HG02642 (cell line): Measurements from ENCODE around the gene HOXA7.

ENCODE experiments used
- ATAC-seq: cut with Tn5 transposase; IDR thresholded peaks from one replicate; pipeline ENCODE4 v1.9.1; 2021; ENCODE audit warnings: mild to moderate bottlenecking; ENCODE audit not compliant: unreplicated experiment, poor library complexity

Gene HOXA7

GRCh38 chr7:27194002-27194352 lies 37.5 kb upstream of the HOXA7 start:
- no peak for ATAC-seq

- no peak for ATAC-seq
Measured at GRCh38 chr7:27193335-27194001, 37.0 kb upstream of the HOXA7 start.

GRCh38 chr7:27192546-27193334 lies 36.3 kb upstream of the HOXA7 start:
- ATAC-seq, result no peak

GRCh38 chr7:27191833-27192545 lies 35.5 kb upstream of the HOXA7 start:
- ATAC-seq, result no peak

GRCh38 chr7:27191161-27191731 lies 34.8 kb upstream of the HOXA7 start:
- no peak for ATAC-seq

- ATAC-seq, result no peak
Measured at GRCh38 chr7:27189997-27190748, 33.7 kb upstream of the HOXA7 start.

- no peak for ATAC-seq
Measured at GRCh38 chr7:27189295-27189996, 33.0 kb upstream of the HOXA7 start.

GRCh38 chr7:27188386-27189294 lies 32.2 kb upstream of the HOXA7 start:
- no peak for ATAC-seq

GRCh38 chr7:27187475-27188385 lies 31.3 kb upstream of the HOXA7 start:
- ATAC-seq, result no peak

GRCh38 chr7:27186668-27187474 lies 30.4 kb upstream of the HOXA7 start:
- no peak for ATAC-seq

- no peak for ATAC-seq
Measured at GRCh38 chr7:27185854-27186667, 29.6 kb upstream of the HOXA7 start.

- no peak for ATAC-seq
Measured at GRCh38 chr7:27185013-27185853, 28.8 kb upstream of the HOXA7 start, which contains the start of gene HOXA11. Gene HOXA11 (minus strand): TSS chr7:27185232. CDS start chr7:27185144, 88 bp downstream.

GRCh38 chr7:27184337-27185012 lies 28.0 kb upstream of the HOXA7 start:
- no peak for ATAC-seq

- ATAC-seq, result no peak
Measured at GRCh38 chr7:27183682-27184336, 27.3 kb upstream of the HOXA7 start.
